GM18909 (cell line): ENCODE results near the gene TSTD1.
A peak's percentile ranks its signal among the peaks of the same experiment; 100 is the strongest.

ENCODE experiments used
- ATAC-seq: cut with Tn5 transposase; IDR thresholded peaks from one replicate; pipeline ENCODE4 v1.9.1; 2021; ENCODE audit warnings: mild to moderate bottlenecking; ENCODE audit not compliant: unreplicated experiment, poor library complexity

Gene TSTD1, protein sequence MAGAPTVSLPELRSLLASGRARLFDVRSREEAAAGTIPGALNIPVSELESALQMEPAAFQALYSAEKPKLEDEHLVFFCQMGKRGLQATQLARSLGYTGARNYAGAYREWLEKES

DNA sequence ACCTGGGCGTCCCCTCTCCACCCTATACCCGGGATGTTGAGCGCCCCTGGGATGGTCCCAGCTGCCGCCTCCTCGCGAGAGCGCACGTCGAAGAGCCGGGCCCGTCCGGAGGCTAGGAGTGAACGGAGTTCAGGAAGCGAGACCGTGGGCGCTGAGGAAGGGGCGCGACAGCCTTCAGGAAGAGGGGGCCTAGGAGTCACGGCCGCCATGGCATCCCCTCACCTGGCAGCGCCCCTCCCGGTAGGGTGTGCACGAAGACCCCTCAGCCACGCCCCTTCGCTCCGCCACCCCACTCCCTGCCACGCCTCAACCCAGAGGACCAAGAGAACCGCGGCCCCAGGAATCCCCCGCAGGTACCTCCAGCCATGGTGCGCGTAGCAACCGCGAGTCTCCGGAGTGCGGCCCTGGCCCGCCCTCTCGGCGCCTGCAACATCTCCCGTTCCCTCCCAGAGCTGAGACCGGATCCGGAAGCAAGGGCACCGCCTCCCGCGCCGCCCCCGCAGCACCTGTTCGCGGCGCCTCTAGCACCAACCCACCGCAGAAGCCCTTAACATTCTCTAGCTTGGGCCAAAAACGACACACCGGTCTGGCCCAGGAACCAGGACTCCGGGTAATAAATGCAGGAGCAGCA, at the start of gene TSTD1:
Gene TSTD1 (minus strand): TSS at position 442 of the 631 bp plus-strand sequence. CDS start 75 bp downstream, at position 367.
- peak; percentile 88 for ATAC-seq

DNA sequence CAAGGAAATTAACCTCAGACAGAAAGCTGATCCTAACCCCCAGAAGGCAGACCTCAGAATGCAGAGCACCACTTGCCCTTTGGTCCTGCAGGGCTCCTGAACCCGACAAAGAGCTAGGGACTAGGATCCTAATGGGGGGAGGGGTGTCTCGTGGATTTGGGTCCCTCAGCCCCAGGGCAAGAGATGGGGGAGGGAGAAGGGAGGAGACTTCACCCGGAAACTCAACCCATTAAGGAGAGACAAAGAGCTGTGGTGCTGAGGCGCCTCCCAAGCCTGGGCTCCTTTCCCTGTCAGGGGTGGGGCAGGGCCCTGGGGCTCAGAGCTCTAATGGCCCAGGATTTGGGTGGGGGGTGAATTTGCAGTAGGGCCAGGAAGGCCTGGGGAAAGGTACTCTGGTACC, 47.7 kb upstream of the TSTD1 start:
- no peak for ATAC-seq

GRCh38 chr1:161085165-161085564, 46.4 kb upstream of the TSTD1 start:
- no peak for ATAC-seq

DNA sequence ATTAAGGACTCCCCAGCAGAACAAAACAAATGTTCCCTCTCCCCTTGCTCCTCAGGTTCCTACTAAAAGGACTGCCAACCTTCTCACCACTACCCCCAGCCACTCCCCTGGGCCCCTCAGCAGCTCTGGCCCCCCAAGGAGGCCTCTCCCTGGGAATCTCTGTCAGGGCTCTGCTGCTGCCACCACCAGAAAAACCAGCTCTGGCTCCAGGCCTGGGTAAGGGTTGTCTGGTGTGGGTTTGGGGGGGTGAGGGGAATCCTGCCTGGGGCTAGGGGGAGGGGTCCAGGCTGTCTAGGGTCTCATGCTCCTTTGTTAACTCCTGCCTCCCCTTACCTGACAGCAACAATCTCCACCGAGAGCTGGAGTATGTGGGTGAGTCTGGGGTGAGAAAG, 45.8 kb upstream of the TSTD1 start:
- no peak for ATAC-seq

- no peak for ATAC-seq
Observed at GRCh38 chr1:161083748-161084596, 45.2 kb upstream of the TSTD1 start.

GRCh38 chr1:161082996-161083747, 44.4 kb upstream of the TSTD1 start:
- ATAC-seq = no peak

DNA sequence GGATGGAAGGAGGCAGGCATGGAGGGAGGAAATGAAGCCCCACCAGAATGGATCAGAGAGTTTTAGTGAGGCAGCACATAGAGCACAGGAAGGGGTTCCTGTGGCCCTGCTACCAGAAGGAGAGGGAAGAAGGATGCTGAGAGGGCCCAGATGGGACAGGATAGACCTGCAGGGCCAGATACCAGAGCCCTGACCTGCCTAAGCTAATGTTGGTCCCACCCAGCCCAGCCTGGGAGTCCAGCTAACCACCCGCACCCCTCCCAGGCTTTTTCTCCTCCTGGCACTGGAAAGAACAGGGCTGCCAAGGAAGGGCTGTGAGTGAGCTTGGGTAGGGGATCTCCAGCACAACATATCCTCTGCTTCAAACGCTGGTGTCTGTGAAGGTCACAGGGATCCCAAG, 43.7 kb upstream of the TSTD1 start:
- ATAC-seq = no peak

DNA sequence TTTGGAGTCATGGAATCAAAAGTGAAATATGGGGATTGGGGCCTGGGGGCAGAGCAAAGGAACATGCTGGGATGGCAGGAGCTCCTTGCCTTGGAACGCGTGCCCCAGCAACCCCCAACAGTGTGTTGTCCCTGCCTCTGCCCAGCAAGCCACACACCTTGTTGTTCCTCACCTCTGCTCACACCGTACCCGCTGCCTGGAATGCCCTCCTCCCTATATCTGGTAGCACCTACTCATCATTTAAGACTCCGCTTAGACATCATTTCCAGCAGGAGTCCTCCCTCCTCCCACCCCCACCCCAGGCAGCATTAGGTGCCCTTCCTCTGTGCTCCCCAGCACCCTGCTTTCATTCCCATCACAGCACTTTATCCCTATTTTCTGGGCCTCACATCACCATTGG, 42.8 kb upstream of the TSTD1 start:
- ATAC-seq = no peak

- ATAC-seq = no peak
Observed at GRCh38 chr1:161080441-161081405, 42.0 kb upstream of the TSTD1 start.

DNA sequence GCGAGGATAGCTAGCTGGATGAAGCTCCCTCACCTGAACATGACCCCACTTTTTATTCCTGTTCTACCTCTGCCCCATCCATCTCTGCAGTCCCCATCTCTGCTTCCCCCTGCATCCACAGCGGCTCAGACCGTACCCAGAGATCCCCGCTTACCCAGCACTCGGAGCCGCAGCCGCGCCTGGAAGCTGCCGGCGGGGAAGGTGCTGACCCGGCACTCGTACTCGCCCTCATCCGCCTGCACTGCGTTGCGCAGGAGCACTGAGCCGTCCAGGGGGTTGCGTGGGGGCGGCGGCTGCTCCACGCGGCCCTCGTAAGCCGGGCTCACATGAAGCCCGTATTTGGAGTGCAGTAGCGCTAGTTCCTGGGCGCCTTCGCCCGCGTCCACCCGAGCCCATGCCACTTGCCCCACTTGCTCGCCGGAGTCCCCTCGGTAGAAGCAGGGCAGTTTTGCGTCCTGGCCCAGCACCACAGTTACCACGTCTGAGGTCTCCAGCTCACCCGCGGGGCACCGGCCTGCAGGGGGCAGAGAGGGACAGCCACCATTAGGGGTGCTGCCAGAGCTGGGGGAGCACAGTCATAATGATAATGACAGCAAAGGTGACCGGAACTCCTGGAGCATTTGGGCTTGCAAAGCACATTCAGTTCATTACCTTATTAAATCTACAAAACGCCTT, 40.8 kb upstream of the TSTD1 start:
- ATAC-seq = no peak

- no peak for ATAC-seq
Observed at GRCh38 chr1:161077426-161077825, 38.7 kb upstream of the TSTD1 start.

DNA sequence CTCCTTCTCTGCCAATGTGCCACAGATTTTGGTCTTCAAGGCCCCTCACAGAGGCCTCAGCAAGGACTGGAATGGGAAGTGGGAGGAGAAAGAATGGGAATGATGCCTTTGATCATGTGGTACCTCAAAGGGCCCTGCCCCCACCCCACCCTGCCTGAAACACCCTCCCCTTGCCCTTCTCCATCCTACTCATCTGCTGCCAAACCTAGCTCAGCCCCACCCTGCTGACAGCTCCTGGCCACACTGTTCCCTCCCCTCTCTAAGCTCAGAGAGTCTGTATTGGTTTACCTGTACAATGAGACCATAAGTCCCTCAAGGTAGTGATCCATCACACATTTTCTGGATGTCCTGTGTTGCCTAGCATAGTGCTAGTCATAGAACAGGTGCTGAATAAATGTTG, 37.6 kb upstream of the TSTD1 start:
- no peak for ATAC-seq

DNA sequence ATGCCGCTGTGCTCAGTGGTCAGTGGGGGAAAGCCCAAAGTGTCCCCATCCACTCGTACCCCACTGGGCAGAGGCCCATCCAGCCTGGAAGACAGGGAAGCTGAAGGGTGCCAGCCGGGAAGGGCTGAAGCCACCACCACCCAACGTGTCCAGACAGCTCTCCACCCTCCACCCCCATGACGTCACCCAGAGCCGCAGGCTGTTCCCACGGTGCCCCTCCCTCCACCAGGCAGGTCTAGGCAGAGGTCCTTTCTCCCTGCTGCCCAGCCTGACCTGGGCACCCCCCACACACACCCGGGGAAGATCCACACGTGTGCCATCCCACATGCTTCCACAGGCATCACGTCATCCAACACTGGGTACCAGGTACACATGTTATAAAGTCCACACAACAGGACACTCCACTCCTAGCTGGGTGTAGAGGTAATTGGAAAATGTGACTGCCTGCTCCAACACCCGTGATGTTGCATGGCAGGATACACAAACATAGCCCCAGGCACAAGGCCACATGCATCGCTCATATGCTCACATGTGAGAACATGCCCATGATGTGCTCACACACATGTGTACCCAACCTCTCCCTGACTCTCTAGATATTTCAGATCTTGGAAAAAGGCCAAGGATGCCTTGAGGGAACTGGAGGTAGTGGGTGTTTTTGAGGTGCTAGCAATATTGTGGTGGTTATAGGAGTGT, 36.1 kb upstream of the TSTD1 start:
- no peak for ATAC-seq

GRCh38 chr1:161073474-161074121, 34.8 kb upstream of the TSTD1 start:
- ATAC-seq = no peak

- no peak for ATAC-seq
Observed at GRCh38 chr1:161072751-161073449, 34.1 kb upstream of the TSTD1 start.

GRCh38 chr1:161071886-161072371, 33.2 kb upstream of the TSTD1 start:
- ATAC-seq = no peak

DNA sequence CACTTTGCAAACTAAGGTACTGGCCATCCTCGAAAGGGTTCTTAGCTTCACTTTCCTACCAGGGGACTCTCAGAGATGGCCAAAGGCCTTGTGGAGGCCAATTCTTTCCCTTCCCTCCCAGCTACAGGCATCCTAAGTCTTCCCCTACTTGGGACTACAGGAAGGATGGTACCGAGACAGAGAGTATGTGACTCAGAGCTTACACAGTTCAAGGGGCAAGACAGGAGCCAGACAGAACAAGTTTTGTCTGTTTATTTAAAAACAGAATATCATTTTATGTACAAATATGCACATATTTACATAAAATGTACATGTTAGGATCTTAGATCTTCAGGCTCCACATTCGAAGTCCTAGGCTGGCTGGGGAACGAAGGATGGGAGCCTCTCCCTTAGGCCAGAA, 32.0 kb upstream of the TSTD1 start:
- no peak for ATAC-seq
